Activated CD8-positive, alpha-beta T cell treated with anti-CD3 and anti-CD28 coated beads for 36 hours (primary cell): ENCODE data around the gene POLD3. TPM values are rescaled to one million over a fixed set of nuclear protein-coding genes. Genes with fewer than 3 reads are reported as not detected.
"Not testable (repeated sequence)": the region's sequence is repeated elsewhere in the genome, so short reads cannot be mapped to it uniquely, and the experiment has no call there.

Experiments
- ATAC-seq: fragments of 200-7000 bp; cut with Tn5 transposase; one replicate; pipeline ENCODE4 v1.10.0; 2021; ENCODE audit warnings: mild to moderate bottlenecking, moderate library complexity
- CTCF ChIA-PET: fragments of 350-600 bp; sonication (Branson Sonifier 250); formaldehyde crosslinking; loops from one replicate; lab custom pipeline; 2021; ENCODE audit warnings: antibody characterized with exemption; lab: Charles Lee
- POLR2A ChIA-PET: fragments of 350-600 bp; sonication (Branson Sonifier 250); formaldehyde crosslinking; loops from one replicate; lab custom pipeline; 2021; ENCODE audit warnings: antibody characterized with exemption; lab: Charles Lee
- DNase-seq: peaks from one replicate; pipeline ENCODE4 v3.0.0-alpha.2; 2020
- H3K27ac Mint-ChIP-seq: one replicate; pipeline ENCODE4 v1.8.0; 2021; ENCODE audit warnings: mild to moderate bottlenecking, mixed read lengths
- H3K27me3 Mint-ChIP-seq: one replicate; pipeline ENCODE4 v1.8.0; 2021; ENCODE audit warnings: mixed read lengths
- H3K36me3 Mint-ChIP-seq: one replicate; pipeline ENCODE4 v1.8.0; 2021; ENCODE audit warnings: low read depth, mixed read lengths
- H3K4me1 Mint-ChIP-seq: one replicate; pipeline ENCODE4 v1.8.0; 2021; ENCODE audit warnings: low read depth, mixed read lengths
- H3K4me3 Mint-ChIP-seq: one replicate; pipeline ENCODE4 v1.8.0; 2021; ENCODE audit warnings: mild to moderate bottlenecking, moderate library complexity, mixed read lengths
- H3K9me3 Mint-ChIP-seq: one replicate; pipeline ENCODE4 v1.8.0; 2021; ENCODE audit warnings: mixed read lengths
- CTCF ChIP-seq: fragments of 200-600 bp; IDR thresholded peaks from one replicate; pipeline ENCODE4 v1.8.0; 2022; ENCODE audit warnings: antibody characterized with exemption, mild to moderate bottlenecking
- intact Hi-C: fragments of 100-400 bp; cut with micrococcal nuclease; formaldehyde crosslinking; loops from one replicate; pipeline ENCODE4 v1.10.0; 2022
- total RNA-seq, 2 experiments: library from RNA; stranded (reverse); gene quantifications; one replicate each; pipeline ENCODE4 v1.2.3, GENCODE V29; 2021

Gene POLD3
- total RNA-seq, 2 experiments from 2014 or later, result 56.0 to 67.2 TPM

GRCh38 chr11:74647831-74648230 lies 55.4 kb downstream of the POLD3 start:
- Mint-ChIP-seq H3K27me3 (no peaks in the 10 kb centered on the region), H3K4me1 (no peaks in the 10 kb centered on the region), H3K27ac (no peak overlapping the region), H3K36me3 (peaks cover 49% of the 10 kb centered on the region), H3K4me3 (no peak overlapping the region), H3K9me3 (no peaks in the 10 kb centered on the region)
- ATAC-seq, result no peak
- DNase-seq, result no peak
- CTCF ChIA-PET, result no interaction called here
- POLR2A ChIA-PET, result no interaction called here
- intact Hi-C loops, result no loop called here
- no peak for TF ChIP-seq CTCF

DNA sequence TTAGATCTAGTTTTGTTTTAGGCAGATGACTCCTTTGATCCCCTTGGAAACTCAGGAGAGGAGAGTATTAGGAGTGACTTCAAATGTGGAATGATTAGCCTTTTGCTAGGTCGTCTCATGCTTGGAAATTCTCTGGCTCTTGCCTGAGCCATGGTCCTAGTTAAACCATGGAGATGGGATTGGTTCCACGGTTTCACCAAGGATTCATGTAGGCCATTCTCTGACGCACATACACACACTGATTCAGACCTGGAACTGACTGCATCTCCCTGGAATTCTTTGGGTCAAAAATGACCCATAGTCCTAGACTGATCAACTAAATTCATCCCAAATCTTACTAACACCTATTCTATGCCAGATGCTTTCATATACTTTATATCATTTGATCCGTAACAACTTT lies 56.5 kb downstream of the POLD3 start:
- TF ChIP-seq CTCF, result no peak
- POLR2A ChIA-PET, result no interaction called here
- Mint-ChIP-seq H3K36me3 (peaks cover 54% of the 10 kb centered on the region), H3K27me3 (no peaks in the 10 kb centered on the region), H3K27ac (no peak overlapping the region), H3K4me3 (no peak overlapping the region), H3K9me3 (no peaks in the 10 kb centered on the region), H3K4me1 (no peaks in the 10 kb centered on the region)
- CTCF ChIA-PET, result no interaction called here
- no peak for DNase-seq
- no peak for ATAC-seq
- intact Hi-C loops, result no loop called here

DNA sequence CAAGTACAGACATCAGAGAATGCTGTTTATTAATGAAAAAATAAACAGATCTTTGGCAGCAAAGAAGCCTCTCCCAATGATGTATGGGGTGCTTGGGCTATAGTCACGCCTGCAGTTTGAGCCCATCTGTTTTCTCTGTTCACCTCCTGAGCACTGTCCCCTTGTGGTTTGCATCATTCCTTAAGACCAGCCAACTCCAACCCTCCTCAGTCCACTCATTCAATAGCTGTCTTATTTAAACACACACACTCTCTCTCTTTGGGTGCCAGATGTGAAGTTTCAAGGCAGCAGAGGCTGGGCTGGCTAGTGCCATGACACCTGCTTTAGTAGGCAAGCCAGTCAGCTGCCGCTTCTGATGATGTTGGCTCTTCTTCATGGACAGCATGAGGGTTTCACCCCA lies 58.1 kb downstream of the POLD3 start:
- H3K4me3 Mint-ChIP-seq, result no peak overlapping the region
- H3K27me3 Mint-ChIP-seq, result no peaks in the 10 kb centered on the region
- ATAC-seq (no peak), DNase-seq (no peak)
- intact Hi-C loops, result no loop called here
- H3K9me3 Mint-ChIP-seq, result no peaks in the 10 kb centered on the region
- TF ChIP-seq CTCF, result no peak
- H3K27ac Mint-ChIP-seq, result no peak overlapping the region
- H3K4me1 Mint-ChIP-seq, result no peaks in the 10 kb centered on the region
- peaks cover 54% of the 10 kb centered on the region for H3K36me3 Mint-ChIP-seq
- POLR2A ChIA-PET, result no interaction called here
- CTCF ChIA-PET, result no interaction called here

- intact Hi-C loops, result no loop called here
- Mint-ChIP-seq H3K27ac (no peak overlapping the region), H3K27me3 (no peaks in the 10 kb centered on the region), H3K4me3 (no peak overlapping the region), H3K4me1 (no peaks in the 10 kb centered on the region), H3K9me3 (peaks cover 8% of the 10 kb centered on the region), H3K36me3 (peaks cover 66% of the 10 kb centered on the region)
- TF ChIP-seq CTCF, result no peak
- DNase-seq (no peak), ATAC-seq (no peak)
- CTCF ChIA-PET, result no interaction called here
- POLR2A ChIA-PET, result interaction anchor here (1.0 kb wide), 1 partner anchor 17 kb away, joined by 3 read pairs; no protein-coding TSS in a partner anchor
Observed at GRCh38 chr11:74654976-74655375, 62.6 kb downstream of the POLD3 start.

DNA sequence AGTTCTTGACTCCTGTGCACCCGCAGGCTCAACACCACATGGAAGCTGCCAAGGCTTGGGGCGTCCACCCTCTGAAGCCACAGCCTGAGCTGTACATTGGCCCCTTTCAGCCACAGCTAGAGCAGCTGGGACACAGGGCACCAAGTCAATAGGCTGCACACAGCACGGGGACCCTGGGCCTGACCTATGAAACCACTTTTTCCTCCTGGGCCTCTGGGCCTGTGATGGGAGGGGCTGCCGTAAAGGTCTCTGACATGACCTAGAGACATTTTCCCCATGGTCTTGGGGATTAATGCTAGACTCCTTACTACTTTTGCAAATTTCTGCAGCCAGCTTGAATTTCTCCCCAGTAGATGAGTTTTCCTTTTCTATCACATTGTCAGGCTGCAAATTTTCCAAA lies 66.7 kb downstream of the POLD3 start:
- not testable (repeated sequence) for H3K4me1 Mint-ChIP-seq

More for the DNA sequence above, 66.7 kb downstream of the POLD3 start:
- H3K4me3 Mint-ChIP-seq, CTCF ChIA-PET, ATAC-seq, H3K27ac Mint-ChIP-seq, POLR2A ChIA-PET, H3K9me3 Mint-ChIP-seq, intact Hi-C loops, H3K27me3 Mint-ChIP-seq, DNase-seq: not testable (repeated sequence)
- H3K36me3 Mint-ChIP-seq, result peaks cover 46% of the 10 kb centered on the region
